LHCN-M2 (cell line): Measurements from ENCODE around the gene KCNIP4. TPM values are rescaled to one million over a fixed set of nuclear protein-coding genes. Genes with fewer than 3 reads are reported as not detected.
"Not testable (repeated sequence)": the region's sequence is repeated elsewhere in the genome, so short reads cannot be mapped to it uniquely, and the experiment has no call there.

Experiments used
- DNase-seq: peaks from one replicate; pipeline ENCODE4 v3.0.0-alpha.2; 2012; ENCODE audit warnings: low read depth
- total RNA-seq: library from RNA; depleted of rRNA; stranded (reverse); fragments of >200 nt; gene quantifications from 2 replicates; pipeline ENCODE4 v1.2.3, GENCODE V29; 2014

KCNIP4 gene
- total RNA-seq, 1 experiment from 2014 or later: not detected

DNA sequence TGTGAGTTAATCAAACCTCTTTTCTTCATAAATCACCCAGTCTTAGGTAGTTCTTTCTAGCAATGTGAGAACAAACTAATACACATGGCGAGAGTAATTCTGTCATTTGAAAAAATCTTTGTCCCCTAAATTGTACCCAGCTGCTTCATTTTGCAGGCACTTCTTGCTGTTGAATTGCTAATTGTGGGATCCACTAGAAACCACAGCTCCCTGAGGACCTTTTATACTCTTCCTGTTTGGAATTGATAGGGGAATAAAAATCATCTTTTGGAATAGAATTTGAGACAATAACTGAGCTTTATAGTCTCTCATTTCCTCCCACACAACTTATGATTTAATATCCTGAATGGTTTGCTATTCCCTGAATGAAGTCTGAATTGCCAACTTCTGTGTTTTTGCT, 1078.1 kb downstream of the KCNIP4 start:
- DNase-seq: no peak

DNA sequence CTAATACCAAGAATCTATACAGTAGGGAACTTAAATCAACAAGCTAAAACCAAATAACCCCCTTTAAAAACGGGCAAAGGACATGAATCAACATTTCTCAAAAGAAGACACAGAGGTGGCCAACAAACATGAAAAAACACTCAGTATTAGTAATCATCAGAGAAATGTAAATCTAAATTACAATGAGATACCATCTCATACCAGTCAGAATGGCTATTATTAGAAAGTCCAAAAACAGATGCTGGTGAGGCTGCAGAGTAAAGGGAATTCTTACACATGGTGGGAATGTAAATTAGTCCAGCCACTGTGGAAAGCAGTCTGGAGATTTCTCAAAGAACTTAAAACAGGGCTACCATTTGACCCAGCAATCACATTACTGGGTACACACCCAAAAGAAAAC, 1080.5 kb downstream of the KCNIP4 start:
- no peak for DNase-seq

DNA sequence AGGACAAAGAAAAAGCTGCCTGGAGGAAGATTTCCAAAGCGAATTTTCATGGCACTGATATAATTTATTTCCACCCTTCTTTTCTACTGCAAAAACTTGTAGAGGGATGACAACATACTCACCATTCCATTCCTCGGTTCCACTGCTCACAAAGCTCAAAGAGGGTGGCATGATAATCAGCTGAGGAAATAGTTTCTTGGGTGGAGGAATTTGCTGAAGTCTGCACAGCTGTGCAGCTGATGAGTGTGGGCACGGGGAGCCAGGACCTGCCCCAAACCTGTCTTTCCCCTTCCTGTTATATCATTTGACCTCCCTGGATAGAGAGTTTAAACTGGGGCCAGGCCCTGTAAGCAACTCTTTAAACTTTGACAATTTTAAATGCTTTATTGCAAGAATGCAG, 1087.7 kb downstream of the KCNIP4 start:
- no peak for DNase-seq

DNA sequence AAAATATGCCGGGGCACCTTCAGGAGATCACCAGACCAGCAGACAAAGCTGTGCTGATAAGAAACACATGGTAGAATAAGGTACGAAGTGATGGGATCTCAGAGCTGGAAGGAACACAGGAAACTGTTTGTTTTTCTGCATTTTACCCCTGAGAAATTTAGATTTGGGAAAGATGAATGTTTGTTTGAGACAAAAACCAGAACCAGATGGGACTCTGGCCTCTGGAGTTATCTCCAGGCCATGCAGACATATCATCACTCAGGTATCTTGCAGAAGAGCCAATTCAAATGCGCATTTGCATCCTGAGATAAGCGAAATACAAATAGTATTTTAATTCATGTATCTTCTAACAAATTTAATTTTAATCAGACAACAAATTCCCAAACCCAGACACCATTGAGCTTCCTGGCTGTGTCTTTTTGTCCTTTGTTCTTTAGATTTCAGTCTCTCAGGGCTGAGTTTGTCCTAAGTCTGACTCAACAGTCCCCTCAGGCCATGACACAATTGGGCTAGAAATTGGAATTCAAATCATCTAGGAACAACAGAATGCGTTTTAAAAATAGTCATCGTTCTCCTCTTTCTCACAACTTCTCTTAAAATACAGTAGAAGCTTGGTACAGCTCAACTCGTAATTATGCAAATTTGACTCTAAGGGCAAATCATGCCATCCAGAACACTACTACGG, 1089.3 kb downstream of the KCNIP4 start:
- DNase-seq: no peak

DNA sequence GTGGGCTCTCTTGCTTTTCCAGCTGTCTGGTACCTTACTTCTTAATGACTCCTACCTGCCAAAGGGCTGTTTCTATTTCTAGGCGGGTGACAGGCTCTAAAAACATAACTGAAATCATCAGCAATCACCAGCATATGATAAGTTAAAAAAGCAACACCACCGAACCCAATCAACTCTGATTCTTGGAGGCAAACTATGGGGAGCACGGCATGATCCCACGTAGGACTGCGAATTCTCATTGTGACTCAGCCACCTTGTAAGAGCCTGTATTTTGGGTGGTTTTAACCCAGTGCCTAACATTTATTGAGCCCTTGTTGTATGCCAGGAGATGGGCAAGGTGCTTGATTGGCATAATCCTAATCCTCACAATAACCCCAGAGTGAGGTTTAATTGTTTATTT, 1091.5 kb downstream of the KCNIP4 start:
- DNase-seq: no peak

DNA sequence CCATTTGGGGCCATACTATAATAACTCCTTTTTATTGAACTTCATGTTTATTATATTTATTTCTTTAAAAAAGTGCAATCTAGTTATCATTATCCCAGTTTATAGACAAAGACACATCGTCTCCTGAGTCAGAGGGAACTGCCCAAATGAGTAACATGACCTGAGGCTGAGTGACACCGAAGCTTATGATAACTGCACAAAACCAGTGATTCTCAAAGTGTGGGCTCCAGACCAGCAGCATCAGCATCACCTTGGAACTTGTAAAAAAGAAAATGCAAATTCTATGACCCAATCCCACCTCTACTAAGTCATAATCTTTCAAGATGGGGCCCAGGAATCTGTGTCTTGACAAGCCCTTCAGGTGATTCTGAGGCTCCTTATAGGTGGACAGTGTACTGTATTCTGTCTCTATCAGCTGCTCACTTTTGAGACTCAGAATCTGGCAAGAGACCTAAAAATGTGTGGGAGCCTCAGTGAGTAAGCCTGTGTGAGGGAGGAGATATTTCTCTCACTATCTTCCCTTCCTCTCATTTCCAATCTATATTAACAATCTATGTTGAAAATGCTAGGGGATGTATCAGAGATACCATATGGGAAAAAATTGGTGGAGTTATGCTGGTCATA, 1101.3 kb downstream of the KCNIP4 start:
- no peak for DNase-seq

DNA sequence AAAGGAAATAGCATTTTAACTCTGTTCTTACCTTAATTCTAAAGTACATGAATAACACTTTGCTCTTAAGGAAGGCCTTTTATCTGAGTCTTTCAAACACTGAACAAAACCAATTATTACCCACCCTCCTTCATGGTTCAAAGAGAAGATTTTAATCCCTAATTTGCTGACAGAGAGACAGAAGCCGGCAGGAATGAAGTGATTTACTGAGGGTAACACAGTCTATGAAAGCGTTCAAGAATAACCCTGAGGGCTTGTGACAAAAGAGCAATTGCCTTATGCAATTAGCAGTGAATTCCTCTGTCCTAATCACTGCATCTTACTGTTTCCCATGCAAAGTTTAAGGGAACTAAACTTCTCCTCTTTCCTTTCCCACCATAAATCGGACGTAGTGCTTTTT, 1104.3 kb downstream of the KCNIP4 start:
- no peak for DNase-seq

DNA sequence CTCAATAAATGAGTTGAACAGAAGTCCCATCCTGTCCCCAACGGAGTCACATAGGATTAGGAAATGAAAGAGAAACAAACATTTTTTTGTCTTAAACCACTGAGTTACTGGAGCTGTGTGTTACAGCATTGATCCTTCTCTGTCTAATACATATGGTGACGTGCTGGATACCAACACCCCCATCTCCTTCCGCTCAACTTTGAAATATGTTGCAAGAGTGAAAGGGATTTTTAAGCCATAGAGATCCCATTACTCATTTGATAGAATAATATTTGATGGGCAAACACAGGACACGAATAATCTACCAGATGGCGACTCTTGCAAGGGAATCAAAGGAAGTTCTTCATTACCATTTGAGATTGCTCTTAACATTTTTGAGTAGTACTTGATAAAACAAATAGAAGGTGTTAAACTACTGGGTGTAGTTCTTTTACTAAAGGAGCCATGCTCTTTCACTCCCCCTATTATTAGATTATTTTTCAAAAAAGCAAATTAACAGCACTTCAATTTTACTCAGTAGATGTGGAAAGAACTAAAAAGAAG, 1107.9 kb downstream of the KCNIP4 start:
- no peak for DNase-seq

DNA sequence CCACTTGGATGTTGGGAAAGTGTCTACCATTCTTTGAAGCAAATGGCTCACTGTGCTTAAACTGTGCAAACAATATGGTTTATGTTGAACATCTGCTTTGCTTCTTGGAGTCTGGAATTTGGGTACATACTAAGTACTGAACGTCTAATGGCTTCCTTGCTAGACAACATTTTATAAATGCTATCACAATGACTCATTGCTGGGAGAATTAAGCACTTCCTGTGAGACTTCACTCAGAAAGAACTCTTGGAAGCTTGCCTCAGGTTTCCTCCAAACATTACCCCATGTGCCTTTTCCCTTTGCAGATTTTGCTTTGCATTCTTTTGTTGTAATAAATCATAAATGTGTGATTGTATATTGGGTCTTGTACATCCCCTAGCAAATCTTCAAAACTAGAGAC, 1108.6 kb downstream of the KCNIP4 start:
- DNase-seq: no peak

DNA sequence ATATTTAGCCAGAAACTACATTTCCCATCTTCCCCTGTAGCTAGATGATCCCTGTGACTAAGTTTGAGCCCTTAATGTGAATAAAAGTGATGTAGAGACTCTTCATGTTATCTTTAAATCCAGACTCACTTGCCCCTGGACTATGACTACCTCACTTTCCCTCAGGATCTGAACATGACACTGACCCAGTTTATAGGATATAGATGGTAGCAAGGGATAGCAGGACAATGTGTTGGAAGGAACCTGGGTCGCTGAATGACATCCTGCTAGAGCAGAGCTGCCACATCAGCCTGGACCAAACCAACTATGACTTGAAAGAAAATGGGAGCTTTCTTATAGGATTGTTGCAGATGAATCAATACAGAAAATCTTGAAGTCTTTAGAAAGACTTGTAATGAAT, 1110.1 kb downstream of the KCNIP4 start:
- no peak for DNase-seq

DNA sequence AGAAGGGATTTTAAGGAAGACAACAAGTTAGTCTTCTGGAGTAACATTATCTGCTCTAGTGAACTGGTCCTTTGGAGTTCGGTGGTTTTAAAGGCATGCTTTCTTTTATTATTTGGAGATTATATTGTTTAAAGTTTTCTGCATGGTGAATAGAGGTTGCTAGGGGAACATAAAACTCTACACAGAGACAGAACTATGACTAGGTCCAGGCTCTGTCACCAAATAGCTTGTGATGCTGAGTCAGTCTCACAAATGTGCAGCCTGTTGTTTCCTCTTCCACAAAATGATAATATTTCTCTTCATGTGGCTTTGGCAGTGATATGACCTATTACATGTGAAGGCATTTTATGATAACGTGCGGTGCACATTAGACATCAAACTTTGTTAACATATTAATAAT, 1115.7 kb downstream of the KCNIP4 start:
- no peak for DNase-seq

DNA sequence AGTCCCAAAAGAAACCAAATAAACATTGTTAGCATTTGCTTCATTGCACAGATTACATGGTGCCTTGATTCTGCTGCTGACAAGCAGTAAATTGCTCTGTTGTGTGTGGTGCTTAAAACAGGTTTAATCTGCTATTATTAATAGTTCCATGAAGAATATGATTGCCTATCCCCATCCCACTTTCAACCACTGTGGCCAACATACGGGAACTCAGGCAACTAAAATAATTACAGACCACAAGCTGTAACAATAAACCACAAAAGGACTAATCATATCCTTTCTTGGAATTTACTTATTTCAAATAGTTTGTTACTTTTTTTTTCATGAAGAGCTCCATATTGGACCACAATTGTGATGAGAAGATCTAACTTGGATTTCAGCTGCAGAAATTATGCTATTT, 1116.8 kb downstream of the KCNIP4 start:
- DNase-seq: no peak

DNA sequence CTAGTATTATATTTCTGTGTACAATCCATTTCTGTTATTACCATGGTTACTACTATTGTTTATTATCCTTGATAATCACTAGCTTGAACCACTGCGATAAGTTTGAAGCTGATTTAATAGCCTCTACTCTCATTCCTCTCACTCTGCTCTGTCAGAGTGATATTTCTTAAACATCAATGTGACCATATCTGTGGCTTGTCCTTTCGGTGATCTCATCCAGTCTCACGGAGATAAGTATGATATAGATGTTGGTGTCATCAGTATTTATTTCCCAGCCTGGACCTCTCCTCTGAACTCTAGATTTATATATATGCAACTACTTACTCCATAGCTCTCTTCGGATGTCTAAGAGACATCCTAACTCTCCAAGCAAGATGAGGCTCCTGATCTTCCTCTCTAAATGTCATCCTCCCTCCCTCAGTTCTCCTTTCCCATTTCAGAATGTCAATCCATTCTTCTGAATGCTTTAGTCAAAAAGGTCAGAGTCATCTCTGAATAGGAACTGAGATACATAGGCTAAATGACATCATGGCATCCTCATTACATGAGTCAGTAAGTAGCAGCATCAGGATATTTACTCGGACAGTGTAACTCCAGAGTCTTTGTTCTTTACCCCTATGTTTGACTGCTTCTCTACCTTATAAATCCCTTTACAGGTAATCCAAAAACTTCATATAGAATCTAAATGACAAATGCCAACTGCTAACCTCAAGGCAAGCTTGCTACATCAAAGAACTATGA, 1118.8 kb downstream of the KCNIP4 start:
- DNase-seq: no peak

DNA sequence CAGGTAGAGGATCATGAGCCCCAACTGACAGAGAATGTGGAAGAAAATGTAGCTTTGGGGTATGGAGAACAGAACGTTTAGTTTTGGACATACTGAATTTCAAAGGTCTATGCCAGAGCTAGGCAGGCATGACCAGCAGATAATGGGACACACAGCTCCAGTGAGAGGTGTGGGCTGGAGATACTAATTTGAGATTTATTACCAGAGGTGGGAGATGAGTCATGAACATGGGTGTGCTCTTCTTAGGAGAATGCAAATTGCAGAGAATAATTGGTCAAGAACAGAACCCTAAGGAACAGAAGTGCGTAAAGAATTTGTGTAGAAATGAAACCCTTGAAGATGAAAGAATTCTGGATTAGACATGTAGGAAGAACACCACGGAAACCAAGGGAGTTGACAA, 1123.1 kb downstream of the KCNIP4 start:
- no peak for DNase-seq

DNA sequence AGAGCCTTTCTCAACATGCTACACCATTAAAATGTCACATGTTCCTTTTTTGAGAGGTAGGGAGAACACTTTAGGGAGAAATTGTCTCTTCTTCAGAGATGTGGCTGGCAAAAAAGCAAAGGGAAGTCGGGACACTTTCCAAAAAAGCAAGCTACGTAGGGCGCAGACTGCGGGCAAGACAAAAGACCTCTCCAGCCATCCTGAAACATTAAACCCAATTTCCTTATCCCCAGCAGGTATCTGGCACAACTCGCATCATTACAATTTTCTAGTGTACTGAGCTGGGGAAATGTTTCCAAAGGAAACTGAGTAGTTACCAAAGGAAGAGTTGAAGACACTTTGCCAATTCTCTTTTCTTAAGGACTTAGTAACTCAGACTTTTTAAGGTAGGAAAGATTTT, 1132.3 kb downstream of the KCNIP4 start:
- no peak for DNase-seq

DNA sequence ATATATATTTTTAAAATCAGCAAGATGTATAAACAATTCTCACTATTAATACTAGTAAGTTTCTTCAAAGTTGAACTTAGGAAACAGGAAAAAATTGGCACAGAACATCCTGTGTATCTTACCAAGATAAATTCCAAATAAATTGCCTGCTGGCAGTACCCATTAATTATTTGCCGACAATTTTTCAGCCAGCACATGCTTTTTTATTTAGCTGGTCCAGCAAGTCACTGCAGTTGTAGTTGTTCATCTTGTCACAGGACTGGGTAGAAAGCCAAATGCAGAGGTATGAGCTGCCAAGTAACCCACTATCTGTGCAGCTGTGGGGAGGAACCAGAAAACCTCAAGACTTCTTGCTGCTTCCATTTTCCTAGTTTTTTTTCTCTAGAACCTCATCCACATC, 1134.9 kb downstream of the KCNIP4 start:
- DNase-seq: no peak

DNA sequence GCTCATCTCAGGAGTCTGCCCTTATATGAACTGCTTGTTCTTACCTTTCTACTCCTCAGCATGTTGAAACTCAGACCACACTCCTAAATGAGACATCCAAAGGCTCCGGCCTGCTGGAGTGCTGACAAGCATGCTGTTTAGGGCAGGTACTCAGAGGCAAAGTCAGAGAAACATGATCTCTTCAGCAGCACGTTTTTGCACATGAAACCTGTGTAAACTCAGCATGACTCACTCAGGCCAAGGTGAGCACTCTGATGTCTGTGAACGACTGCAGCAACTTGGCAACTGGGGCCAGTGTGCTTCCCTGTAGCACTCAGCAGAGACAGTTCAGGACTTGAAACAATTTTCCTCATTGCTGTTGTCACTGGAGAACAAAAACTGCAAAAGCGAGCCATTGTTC, 1138.8 kb downstream of the KCNIP4 start:
- DNase-seq: no peak

DNA sequence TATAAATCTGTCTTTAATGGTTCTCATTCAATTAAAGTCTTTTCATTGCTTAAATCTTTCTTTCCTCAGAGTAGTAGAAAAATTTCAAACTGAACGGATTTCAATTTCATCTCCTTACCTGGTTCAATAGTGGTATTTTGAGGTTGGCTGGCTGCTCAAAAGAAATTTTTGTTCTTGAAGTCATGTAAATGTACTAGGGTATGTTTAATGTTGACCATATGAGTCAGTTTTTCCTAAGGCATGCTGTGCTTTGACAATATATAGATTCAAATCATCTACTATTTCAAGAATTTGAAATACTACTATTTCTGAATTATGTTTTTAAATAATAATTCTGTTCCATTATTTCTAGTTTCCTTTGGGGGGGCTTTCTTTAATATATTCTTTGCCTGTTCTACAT, 1142.9 kb downstream of the KCNIP4 start:
- no peak for DNase-seq

DNA sequence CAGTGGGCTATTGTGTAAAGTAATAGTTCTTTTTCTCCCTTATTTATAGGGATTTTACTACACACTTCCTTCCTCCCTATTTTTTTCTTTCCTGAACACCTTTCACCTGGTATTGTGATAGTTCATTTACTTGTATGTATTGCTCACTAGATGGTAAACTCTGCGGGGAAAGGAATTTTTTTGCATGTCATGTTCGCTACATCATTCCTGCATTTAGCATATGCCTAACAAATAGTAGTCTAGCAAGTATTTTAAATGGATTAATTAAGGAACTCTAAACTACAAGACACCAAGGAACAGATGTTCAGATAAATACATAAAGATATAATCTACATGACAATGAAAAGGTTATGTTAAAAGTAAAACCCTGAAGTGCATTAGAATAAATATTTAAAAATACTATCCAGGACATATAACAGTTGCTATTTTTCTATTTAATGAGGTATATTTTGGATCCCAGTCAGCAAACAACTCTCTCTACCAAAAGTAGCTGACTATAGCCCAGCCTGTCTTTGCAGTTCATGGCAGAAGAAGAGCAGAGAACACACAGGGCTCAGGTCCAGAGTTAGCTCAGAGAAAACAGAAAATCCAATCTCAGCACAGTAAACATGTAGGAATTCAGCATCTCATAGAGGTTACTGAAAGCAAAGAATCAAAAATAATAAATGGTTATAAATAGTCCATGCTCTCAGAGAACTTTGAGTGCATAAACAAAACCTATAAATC, 1160.5 kb downstream of the KCNIP4 start:
- no peak for DNase-seq

DNA sequence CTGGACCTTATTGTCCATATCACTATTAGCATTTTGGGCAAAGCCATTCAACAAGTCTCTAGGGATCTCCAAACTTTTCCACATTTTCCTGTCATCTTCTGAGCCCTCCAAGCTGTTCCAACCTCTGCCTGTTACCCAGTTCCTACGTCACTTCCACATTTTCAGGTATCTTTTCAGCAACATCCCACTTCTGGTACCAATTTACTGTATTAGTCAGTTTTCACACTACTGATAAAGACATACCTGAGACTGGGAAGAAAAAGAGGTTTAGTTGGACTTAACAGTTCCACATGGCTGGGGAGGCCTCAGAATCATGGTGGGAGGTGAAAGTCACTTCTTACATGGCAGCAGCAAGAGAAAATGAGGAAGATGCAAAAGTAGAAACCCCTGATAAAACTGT, 1165.4 kb downstream of the KCNIP4 start:
- not testable (repeated sequence) for DNase-seq

DNA sequence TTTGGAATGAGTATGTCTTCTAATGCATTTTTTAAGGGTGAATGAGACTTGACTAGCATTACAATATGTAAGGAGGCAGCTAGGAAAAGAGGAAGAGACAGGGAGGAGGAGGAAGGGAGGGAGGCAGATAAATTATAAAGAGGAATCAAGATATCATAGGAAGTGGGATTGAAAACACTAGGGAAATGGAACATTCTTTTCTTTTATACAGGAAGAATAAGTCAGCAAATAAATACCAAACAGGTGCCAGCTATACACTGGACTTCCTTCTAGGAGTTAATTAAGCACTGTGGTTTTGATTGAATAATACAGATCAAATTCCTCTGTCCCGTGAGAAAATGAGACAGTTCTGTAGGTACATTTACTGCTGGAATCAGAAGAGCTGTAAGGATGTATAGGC, 1169.7 kb downstream of the KCNIP4 start:
- DNase-seq: no peak
